ENCODE measurements around the gene STEAP1B.

- TF ChIP-seq EP300 (IDR thresholded peaks at IDR 0.05; ENCODE audit: borderline replicate concordance) (no peak), MAX (IDR thresholded peaks at IDR 0.05) (no peak), RAD21 (IDR thresholded peaks at IDR 0.05; ENCODE audit: low read depth) (no peak), CEBPB (IDR thresholded peaks at IDR 0.05) (no peak), TCF12 (IDR thresholded peaks at IDR 0.05; ENCODE audit: low read depth) (no peak), TEAD4 (IDR thresholded peaks at IDR 0.05) (no peak), USF1 (IDR thresholded peaks at IDR 0.05) (no peak), TAF1 (IDR thresholded peaks at IDR 0.05; ENCODE audit: low read depth) (no peak), EGR1 (IDR thresholded peaks at IDR 0.05) (no peak), YY1 (IDR thresholded peaks at IDR 0.05; ENCODE audit: low read depth) (no peak)
- TF ChIP-seq, protein P1, sequence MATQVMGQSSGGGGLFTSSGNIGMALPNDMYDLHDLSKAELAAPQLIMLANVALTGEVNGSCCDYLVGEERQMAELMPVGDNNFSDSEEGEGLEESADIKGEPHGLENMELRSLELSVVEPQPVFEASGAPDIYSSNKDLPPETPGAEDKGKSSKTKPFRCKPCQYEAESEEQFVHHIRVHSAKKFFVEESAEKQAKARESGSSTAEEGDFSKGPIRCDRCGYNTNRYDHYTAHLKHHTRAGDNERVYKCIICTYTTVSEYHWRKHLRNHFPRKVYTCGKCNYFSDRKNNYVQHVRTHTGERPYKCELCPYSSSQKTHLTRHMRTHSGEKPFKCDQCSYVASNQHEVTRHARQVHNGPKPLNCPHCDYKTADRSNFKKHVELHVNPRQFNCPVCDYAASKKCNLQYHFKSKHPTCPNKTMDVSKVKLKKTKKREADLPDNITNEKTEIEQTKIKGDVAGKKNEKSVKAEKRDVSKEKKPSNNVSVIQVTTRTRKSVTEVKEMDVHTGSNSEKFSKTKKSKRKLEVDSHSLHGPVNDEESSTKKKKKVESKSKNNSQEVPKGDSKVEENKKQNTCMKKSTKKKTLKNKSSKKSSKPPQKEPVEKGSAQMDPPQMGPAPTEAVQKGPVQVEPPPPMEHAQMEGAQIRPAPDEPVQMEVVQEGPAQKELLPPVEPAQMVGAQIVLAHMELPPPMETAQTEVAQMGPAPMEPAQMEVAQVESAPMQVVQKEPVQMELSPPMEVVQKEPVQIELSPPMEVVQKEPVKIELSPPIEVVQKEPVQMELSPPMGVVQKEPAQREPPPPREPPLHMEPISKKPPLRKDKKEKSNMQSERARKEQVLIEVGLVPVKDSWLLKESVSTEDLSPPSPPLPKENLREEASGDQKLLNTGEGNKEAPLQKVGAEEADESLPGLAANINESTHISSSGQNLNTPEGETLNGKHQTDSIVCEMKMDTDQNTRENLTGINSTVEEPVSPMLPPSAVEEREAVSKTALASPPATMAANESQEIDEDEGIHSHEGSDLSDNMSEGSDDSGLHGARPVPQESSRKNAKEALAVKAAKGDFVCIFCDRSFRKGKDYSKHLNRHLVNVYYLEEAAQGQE (IDR thresholded peaks at IDR 0.05; ENCODE audit: low read depth), result no peak
Observed at GRCh38 chr7:22372863-22373262, 127.1 kb downstream of the STEAP1B start.

Measured in Ishikawa (cell line).